ENCODE results near the gene NME3.

Gene NME3

GRCh38 chr16:1758923-1759322, 12.4 kb downstream of the NME3 start:
- DNase-seq (ENCODE audit: low read depth): no peak
- TF ChIP-seq CTCF (IDR thresholded peaks at IDR 0.05; ENCODE audit: insufficient read depth, low read depth, low read length, missing control alignments): no peak
- H3K4me3 ChIP-seq (ENCODE audit: low read depth, low read length): no peak overlapping the region

- H3K4me3 ChIP-seq (ENCODE audit: low read depth, low read length): no peak overlapping the region
- no peak for DNase-seq (ENCODE audit: low read depth)
Measured at GRCh38 chr16:1757714-1758461, 13.5 kb downstream of the NME3 start.

GRCh38 chr16:1754204-1754603, 17.1 kb downstream of the NME3 start:
- DNase-seq (ENCODE audit: low read depth): no peak
- no peak overlapping the region for H3K4me3 ChIP-seq (ENCODE audit: low read depth, low read length)
- TF ChIP-seq CTCF (IDR thresholded peaks at IDR 0.05; ENCODE audit: insufficient read depth, low read depth, low read length, missing control alignments): no peak

More at GRCh38 chr16:1757714-1758461, 13.5 kb downstream of the NME3 start:
- no peak for TF ChIP-seq CTCF (IDR thresholded peaks at IDR 0.05; ENCODE audit: insufficient read depth, low read depth, low read length, missing control alignments)

- TF ChIP-seq CTCF (IDR thresholded peaks at IDR 0.05; ENCODE audit: insufficient read depth, low read depth, low read length, missing control alignments): no peak
- H3K4me3 ChIP-seq (ENCODE audit: low read depth, low read length): no peak overlapping the region
- no peak for DNase-seq (ENCODE audit: low read depth)
Measured at GRCh38 chr16:1752853-1753252, 18.5 kb downstream of the NME3 start.

- DNase-seq (ENCODE audit: low read depth): no peak
- no peak for TF ChIP-seq CTCF (IDR thresholded peaks at IDR 0.05; ENCODE audit: insufficient read depth, low read depth, low read length, missing control alignments)
- no peak overlapping the region for H3K4me3 ChIP-seq (ENCODE audit: low read depth, low read length)
Measured at GRCh38 chr16:1751946-1752345, 19.4 kb downstream of the NME3 start.

GRCh38 chr16:1749152-1750117, 21.9 kb downstream of the NME3 start:
- no peak overlapping the region for H3K4me3 ChIP-seq (ENCODE audit: low read depth, low read length)
- no peak for TF ChIP-seq CTCF (IDR thresholded peaks at IDR 0.05; ENCODE audit: insufficient read depth, low read depth, low read length, missing control alignments)
- DNase-seq (ENCODE audit: low read depth): no peak

Data from GM12865 (cell line).